NCI-H1436 treated with DMSO at 0.1 percent for 48 hours (cell line): ENCODE data around the gene NKG7.
A peak's percentile ranks its signal among the peaks of the same experiment; 100 is the strongest.

Experiments
- DNase-seq: peaks from one replicate; lab custom pipeline; 2025; lab: John Stamatoyannopoulos, UW

The NKG7 gene

DNA sequence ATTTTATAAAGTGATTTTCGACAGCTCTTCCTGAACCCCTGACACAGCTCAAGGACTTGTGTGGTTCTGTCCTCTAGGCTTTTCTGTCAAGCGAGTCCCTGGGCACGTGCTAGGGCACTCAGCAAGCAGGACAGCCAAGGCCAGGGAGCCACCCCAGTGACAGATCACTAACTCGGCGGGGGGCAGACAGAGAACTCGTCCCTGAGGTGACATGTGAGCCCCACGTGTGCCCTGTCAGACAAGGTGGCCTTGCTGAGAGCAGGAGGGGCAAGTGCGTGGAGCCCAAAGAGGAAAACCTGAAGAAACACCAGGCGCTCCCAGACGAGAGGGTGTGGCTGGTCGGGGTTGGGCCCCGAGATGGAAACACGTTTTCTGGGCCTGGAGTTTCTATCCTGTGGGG is 11.2 kb downstream of the NKG7 start:
- no peak for DNase-seq

- DNase-seq = no peak
Observed at GRCh38 chr19:51359294-51359693, 13.2 kb downstream of the NKG7 start.

GRCh38 chr19:51357952-51358351 is 14.5 kb downstream of the NKG7 start:
- DNase-seq = no peak

DNA sequence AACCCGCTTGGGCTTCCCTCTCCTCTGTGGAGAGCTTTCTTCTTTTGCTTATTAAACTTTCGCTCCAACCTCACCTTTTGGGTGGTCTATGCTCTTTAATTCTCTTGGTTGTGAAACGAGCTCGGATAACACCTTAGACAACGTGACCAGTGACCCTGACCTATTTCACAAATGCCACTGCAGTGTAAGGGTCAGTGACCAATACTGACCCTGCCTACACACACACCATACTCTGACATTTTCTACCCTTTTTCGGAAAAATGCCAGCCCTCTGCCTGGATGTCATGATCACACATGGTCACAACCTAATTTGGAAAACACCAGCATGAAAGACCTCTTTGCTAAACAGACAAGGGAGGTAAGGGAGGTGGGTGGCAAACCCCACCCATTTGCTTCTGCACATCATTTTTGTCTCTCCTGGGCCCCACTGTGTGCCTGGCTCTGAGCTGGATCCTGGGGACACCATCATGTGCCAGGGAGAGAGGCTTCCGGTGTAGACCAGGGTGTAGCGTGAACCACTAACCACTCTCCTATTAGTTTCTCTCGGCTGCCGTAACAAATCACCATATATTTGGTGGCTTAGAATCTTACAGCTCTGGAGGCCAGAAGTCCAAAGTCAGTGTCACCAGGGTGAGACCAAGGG is 16.2 kb downstream of the NKG7 start:
- DNase-seq = no peak

- no peak for DNase-seq
Observed at GRCh38 chr19:51354742-51355148, 17.7 kb downstream of the NKG7 start.

- DNase-seq = no peak
Observed at GRCh38 chr19:51354103-51354741, 18.2 kb downstream of the NKG7 start.

DNA sequence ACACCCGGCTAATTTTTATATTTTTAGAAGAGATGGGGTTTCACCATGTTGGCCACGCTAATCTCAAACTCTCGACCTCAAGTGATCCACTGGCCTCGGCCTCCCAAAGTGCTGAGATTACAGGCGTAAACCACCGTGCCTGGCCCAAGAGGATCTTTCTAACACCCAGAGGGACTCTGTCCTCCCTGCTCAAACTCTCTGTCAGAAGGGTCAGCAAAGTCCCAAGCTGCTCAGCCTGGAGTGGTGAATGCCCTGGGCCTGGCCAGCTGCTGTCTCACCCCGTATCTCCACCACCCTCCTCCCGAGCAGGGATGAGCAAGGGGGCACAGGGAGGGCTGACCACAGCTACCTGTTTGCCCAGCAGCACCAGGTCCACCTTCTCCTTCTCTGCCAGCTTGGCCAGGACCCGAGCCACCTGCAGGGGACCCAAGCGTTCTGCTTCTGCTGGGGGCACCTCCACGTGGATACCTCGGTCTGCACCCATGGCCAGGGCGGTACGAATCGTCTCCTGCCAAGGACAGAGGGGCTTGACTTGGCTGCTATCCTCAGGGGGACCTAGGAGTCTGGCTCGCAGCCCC is 19.6 kb downstream of the NKG7 start:
- no peak for DNase-seq

DNA sequence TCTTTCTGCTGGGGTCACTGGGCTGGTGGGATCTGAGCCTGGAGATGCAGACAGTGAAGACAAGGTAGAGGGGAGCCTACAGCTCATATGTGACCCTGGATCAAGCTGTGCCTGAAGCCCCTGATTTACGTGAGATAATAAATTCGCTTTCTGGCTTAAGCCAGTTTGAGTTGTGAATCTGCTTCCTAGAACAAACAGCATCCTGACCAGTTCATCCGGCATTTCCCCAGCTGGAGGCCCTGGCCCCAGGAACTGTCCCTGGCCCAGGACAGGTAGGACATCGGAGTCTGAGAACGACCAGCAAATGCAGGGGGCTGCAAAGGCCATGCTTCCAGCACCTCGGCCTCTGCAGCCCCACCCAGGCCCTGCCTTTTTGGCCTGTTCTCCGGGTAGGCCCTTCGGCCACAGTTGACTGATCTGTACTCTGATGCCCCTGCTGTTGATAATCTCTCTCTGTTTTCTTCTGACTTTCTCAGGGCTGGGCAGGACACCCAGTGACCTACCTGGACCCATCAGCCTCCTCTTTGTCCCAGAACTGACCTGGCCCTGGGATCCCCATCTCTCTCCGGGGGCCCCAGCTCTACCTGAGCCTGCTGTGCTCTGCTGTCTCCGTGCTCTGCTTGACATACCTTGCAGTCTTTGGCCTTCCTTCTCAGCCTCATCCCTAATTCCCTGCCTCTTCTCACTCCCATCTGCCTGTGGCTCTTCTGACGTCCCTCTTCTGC is 21.0 kb downstream of the NKG7 start:
- DNase-seq = no peak

DNA sequence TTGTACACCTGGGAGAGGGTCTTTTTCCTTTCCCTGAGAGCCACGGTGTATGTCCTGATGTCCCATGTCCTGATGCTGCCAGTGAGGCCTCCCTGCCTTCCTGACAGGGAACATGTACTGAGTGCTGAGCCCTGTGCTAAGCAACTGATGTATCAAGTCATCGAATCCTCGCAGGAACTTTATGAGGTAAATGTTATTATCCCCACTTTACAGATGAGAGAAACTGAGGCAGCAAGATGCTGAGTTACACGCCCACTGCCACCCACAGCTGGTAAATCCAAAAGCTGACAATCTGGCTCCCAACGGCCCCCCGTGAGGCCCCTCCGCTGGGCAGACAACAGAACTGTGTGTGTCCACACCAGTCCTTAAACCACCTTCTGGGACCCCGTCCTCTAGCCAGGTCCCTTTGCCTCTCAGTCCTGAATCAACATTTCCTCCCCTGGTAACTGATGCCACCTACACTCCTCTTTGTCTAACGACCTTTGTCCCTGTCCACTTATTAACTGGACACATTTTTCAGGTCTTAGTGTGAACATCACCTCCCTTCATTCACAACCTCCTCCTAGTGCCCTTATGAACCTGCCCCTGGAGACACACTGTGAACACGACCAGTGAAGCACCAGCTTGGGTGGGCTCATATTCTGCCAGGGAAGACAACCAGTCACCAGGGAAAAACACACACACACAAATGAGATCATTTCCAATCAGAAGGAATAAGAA is 25.1 kb downstream of the NKG7 start:
- no peak for DNase-seq

GRCh38 chr19:51346742-51347141 is 25.7 kb downstream of the NKG7 start:
- DNase-seq = no peak

DNA sequence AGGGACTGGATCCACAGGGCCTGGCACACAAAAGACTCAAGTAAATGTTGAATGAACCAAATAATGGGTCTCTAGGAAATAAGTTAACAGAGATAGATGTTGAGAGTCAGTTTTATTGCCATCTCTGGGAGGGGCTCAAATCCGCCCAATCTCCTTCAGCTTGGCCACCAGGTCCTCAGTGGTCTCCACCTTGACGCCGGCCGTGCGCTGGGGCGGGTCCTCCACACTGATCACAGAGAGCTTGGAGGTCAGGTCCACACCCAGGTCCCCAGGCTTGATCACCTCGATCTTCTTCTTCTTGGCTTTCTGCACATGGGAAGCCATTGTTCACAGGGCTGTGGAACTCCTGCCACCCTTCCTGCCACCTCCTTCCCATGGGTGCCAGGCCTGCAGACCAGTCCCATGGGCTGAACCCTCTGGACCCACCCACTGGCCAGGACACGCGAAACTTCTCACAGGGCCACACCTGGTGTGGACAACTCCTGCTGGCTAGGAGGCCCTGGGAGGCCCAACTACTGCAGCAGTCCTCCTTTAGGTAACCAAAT is 27.3 kb downstream of the NKG7 start:
- DNase-seq = no peak

- no peak for DNase-seq
Observed at GRCh38 chr19:51342631-51343569, 29.6 kb downstream of the NKG7 start.

DNA sequence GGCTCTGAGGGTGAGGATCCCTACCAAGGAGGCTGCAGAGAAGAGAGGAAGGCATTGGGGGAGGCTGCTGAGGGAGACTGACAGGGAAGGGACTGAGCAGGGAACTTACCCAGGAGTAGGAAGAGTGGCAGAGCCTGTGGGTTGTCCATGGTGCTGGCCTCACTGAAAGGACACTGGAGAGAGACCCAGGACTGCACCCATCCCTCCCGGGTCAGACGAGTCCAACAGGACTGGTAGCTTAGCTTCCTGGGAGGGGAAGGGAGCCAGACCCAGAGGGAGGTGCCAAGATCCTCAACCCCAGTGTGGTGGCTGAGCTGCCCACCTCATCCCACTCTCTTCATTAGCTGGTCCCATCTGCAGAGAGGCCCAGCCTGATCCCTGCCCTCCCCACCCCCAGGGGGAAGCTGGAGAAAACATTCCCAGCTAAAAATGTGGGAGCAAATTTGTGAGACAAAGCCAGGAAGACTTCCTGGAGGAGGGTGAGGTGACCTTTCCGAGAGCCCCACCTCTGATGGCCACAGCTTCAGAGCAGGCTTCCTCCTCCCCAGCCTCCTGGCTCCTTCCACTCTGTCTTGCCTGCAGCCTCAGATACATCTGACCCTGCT is 30.4 kb downstream of the NKG7 start, which contains the start of gene VSIG10L:
TSS of gene VSIG10L (minus strand) at position 164 of the 605 bp plus-strand sequence. CDS start at position 149, 15 bp downstream.
- no peak for DNase-seq

GRCh38 chr19:51341066-51341465 is 31.4 kb downstream of the NKG7 start:
- no peak for DNase-seq

GRCh38 chr19:51339687-51340656 is 32.5 kb downstream of the NKG7 start:
- DNase-seq = peak; percentile 78

DNA sequence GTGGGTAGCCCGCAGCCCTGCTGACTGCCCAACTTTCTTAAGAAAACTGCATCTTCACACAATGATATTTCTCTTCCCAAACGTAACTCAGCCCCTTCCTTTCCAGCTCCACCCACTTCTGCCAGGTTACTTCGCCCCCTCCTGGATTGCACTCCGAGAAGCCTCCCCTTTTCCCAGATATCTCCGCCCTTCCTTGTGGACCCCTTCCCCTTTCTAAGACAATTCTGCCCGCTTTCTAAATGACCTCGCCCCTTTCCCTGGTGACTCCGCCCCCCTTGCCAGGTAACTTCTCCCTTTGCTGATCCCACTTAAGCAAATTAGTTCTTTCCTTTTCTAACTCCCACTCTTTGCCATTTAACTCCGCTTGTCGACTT is 33.2 kb downstream of the NKG7 start:
- no peak for DNase-seq

DNA sequence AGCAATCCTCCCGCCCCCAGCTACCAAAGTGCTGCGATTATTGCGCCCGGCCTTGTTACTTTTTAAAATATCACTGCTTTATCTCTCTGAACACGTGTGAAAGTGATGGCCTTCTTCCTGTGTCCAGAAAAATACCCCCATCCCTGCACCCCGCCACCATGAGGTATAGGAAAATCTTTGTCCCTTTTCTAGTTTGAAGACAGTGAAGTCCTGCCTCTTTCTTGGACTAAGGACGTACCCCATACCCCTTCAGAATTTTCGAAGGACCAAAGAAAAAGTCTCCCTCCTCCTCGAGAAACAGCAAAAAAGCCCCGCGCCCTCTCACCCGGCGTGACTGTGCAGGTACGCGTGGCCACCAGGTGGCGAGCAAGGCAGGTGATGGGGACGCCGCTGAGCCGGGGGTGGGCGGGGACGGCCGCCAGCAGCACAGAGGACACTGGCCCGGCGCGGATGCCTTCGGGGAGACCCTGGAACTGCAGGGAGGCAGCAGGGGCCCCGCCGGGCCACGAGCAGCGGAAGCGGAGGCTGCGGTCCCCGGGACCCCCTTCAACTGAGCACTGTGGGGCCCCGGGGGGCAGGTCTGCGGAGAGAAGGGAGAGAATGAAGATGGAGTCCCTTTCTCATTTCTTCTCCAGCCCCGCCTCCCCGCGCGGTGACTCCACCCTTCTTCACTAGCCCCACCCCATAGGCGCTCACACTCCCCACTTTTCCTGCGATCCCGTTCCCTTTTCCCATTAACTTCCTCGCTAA is 33.7 kb downstream of the NKG7 start:
- DNase-seq = peak; percentile 5

DNA sequence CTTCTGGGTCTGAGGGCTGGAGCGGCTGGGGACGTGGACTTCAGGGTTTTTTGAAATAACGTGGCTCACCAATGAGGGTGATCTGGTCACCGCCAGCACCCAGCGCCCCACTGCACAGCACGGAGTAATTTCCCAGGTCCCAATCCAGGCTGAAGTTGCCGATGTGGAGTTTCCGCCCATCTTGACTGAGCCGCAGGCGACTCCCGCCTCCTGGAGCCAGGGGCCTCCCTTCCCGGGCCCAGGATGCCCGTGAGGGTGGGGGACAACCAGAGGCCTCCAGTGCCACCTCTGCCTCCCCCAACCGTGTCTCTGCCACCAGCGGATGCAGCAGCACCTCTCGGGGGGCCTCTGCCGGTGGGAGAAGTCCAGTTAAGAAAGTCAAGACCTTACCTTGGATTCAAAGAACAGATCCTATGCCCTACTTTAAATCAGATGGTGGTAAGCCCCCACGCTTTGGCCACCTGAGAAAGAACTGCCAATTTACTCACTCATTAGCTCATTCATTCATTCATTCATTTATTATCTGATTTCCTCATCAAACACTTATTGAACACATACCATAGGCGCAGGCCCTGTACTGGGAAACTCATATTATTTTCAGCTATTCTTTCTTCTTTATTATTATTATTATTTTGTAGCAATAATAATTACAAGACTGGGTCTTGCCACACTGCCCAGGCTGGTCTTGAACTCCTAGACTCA is 34.4 kb downstream of the NKG7 start:
- no peak for DNase-seq
